ENCODE measurements around the gene EPHA6.
"Not testable (repeated sequence)": the region's sequence is repeated elsewhere in the genome, so short reads cannot be mapped to it uniquely, and the experiment has no call there.

EPHA6 gene

GRCh38 chr3:97464035-97464434 is 649.6 kb downstream of the EPHA6 start:
- no peak for DNase-seq (ENCODE audit: low read depth)

DNA sequence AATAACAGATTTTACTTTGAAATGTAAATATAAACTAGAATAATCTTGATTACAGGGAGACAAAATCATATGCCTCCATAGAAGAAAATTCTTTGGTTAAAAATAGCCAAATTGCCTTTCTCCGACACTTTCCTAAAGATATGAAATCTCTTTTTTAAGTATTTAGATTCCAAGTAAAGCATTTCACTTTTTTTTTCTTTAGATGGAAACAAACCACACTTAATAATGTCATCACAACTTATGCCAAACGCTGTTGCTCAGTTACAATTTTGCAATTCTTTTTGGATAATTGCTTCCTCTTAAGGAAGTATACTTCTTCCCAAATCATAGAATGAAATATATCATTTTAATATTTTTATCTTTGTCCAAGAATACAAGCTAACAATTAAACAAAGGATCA is 656.1 kb downstream of the EPHA6 start:
- DNase-seq (ENCODE audit: low read depth) = no peak

GRCh38 chr3:97479740-97480139 is 665.3 kb downstream of the EPHA6 start:
- DNase-seq (ENCODE audit: low read depth) = no peak

- DNase-seq (ENCODE audit: low read depth) = not testable (repeated sequence)
Measured at GRCh38 chr3:97480696-97481289, 666.4 kb downstream of the EPHA6 start.

DNA sequence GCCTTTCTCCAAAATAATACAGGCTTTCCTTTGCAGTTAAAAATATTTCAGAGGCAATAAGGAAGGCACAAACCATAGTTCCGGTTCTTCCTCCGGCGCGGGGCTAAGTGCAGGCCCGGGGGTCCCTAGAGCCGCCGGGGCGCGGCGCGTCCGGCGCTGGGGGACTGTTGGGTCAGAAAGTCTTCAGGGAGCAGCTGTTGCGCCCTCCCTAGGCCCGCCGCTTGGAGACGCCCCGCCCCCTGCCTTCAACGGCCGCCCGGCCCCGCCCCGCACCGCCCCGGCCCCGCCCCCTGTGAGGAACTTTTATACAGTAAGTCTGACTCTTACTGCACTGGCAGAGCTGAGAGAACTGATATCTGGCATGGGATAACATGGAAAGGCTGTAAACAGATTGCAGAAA is 667.0 kb downstream of the EPHA6 start:
- no peak for DNase-seq (ENCODE audit: low read depth)

- DNase-seq (ENCODE audit: low read depth) = no peak
Measured at GRCh38 chr3:97485206-97485605, 670.8 kb downstream of the EPHA6 start.

- DNase-seq (ENCODE audit: low read depth) = no peak
Measured at GRCh38 chr3:97487587-97487986, 673.2 kb downstream of the EPHA6 start.

DNA sequence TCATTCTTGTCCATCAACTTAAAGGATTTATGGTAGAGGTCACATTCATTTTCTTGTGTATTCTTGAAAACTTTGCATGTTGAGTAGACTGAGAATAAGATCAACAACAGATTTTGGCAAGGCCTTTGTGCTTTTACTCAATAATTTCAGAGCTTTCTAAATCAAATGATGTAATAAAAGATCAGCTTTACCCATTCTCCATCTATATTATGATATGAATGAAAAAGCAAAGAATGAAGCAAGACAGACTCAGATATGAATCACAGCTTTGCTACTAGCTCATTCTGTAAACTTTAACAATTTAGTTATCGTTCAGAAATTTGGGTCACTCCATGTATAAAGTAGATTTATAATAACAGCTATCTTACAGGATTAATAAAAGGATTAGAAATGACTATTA is 674.3 kb downstream of the EPHA6 start:
- no peak for DNase-seq (ENCODE audit: low read depth)

DNA sequence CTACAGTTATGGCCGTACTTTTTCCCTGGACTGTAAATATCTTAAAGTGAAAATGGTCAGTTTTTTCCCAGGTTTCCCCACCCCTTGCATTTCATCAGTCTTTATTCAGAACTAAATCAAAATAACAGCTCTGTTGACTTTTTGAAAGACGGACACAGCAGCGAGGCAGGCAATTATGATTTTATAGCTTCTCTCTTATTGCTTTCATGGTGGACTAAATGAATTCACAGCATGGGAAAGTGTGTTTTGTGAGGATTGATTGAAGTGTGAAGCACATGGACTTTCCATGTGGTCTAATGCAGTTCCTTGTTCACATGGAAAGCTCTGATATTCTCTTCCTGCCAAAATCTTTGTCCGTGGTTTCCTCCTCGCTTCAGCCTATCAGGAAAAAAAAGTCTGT is 681.5 kb downstream of the EPHA6 start:
- DNase-seq (ENCODE audit: low read depth) = no peak

GRCh38 chr3:97497138-97497537 is 682.7 kb downstream of the EPHA6 start:
- DNase-seq (ENCODE audit: low read depth) = no peak

GRCh38 chr3:97504463-97504862 is 690.1 kb downstream of the EPHA6 start:
- DNase-seq (ENCODE audit: low read depth) = no peak

DNA sequence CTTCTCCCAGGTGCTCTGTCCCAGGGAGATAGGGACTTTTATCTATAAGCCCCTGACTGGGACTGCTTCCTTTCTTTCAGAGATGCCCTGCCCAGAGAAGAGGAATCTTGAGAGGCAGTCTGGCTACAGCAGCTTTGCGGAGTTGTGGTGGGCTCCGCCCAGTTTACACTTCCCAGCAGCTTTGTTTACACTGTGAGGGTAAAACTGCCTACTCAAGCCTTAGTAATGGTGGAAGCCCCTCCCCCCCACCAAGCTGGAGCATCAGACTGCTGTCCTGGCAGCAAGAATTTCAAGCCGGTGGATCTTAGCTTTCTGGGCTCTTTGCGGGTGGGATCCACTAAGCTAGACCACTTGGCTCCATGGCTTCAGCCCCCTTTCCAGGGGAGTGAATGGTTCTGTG is 696.4 kb downstream of the EPHA6 start:
- DNase-seq (ENCODE audit: low read depth) = no peak

DNA sequence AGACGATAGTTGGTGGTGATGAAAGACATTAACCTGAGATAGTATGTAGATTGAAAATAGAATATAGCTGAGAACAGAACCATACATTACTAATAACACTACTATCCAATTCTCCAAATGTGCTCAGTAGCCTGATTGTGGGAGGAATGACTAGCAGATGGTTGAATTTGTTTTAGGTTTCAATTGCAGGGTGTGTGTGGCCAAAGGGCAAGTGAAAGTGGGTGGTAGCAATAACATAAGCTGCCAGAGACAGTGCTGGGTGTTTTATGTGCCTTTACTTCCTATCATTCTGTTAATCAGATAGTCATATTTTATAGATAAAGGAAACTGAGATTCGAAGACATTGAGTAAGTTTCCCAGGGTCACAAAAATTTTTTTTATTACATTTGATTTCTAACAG is 700.7 kb downstream of the EPHA6 start:
- DNase-seq (ENCODE audit: low read depth) = no peak

- DNase-seq (ENCODE audit: low read depth) = no peak
Measured at GRCh38 chr3:97530691-97531090, 716.3 kb downstream of the EPHA6 start.

DNA sequence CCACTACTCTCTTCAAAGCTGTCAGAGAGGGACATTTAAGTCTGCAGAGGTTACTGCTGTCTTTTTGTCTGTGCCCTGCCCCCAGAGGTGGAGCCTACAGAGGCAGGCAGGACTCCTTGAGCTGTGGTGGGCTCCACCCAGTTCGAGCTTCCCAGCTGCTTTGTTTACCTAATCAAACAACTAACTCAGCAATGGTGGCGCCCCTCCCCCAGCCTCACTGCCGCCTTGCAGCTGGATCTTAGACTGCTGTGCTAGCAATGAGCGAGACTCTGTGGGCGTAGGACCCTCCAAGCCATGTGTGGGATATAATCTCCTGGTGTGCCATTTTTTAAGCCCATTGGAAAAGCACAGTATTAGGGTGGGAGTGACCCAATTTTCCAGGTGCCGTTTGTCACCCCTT is 733.2 kb downstream of the EPHA6 start:
- DNase-seq (ENCODE audit: low read depth) = not testable (repeated sequence)

DNA sequence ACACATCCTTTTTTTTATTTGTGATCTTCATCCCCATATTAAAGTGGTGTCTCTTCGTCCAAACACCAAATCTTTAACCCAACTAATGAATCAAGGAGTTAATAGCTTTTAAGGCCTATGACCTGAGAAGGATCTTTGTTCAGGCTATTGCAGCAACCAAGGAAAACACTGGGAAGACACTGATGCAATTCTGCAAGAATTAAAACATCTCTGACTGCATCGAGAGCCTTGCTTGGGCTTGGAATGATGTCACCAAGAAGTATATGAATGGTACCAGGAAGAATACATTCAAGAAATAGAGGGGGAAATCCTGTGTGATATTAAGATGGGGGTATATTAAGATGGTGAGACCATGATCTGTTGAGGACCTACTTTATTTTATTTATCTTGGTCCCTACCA is 736.0 kb downstream of the EPHA6 start:
- DNase-seq (ENCODE audit: low read depth) = no peak

DNA sequence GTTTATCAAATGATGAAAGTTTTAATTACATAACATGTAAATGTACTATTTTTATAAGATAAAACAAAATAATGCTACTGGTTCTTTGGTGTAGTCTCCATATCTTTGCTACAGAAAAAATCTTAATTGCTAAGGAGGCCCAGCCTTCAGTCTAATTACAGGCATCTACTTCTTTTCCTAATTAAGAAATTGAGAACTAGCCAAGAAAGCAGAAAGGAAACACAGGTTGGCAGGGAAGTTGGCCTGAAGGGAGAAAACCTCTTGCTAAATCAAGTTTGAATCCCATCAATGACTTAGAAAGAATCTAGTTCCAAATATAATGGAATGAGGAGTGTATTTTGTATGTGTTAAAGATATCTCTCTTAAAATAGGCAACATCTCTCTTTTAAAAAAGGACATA is 737.8 kb downstream of the EPHA6 start:
- DNase-seq (ENCODE audit: low read depth) = no peak

GRCh38 chr3:97575742-97576141 is 761.3 kb downstream of the EPHA6 start:
- DNase-seq (ENCODE audit: low read depth) = no peak

DNA sequence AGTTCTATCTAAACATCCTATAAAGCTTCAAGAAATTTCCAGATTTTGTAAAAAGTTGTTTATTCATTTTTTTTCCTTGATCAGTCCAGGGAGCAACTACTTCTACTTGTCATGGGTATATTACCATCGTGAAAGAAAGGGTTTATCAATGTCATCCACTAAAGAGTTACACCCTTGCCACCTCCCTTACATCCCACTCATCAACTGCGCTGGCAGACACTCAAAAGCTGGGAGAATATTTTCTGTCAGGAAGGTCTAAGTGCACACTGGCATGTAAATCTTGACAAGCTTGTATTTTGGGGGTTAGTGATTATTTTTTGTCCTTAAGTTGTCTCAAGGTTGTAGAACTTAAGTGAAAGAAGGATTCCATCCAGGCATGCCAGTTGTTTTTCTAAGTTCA is 761.8 kb downstream of the EPHA6 start:
- DNase-seq (ENCODE audit: low read depth) = no peak

- DNase-seq (ENCODE audit: low read depth) = no peak
Measured at GRCh38 chr3:97579365-97579764, 765.0 kb downstream of the EPHA6 start.

GRCh38 chr3:97610626-97611025 is 796.2 kb downstream of the EPHA6 start:
- DNase-seq (ENCODE audit: low read depth) = no peak

GRCh38 chr3:97612632-97613031 is 798.2 kb downstream of the EPHA6 start:
- DNase-seq (ENCODE audit: low read depth) = no peak

GRCh38 chr3:97613139-97613538 is 798.7 kb downstream of the EPHA6 start:
- no peak for DNase-seq (ENCODE audit: low read depth)

DNA sequence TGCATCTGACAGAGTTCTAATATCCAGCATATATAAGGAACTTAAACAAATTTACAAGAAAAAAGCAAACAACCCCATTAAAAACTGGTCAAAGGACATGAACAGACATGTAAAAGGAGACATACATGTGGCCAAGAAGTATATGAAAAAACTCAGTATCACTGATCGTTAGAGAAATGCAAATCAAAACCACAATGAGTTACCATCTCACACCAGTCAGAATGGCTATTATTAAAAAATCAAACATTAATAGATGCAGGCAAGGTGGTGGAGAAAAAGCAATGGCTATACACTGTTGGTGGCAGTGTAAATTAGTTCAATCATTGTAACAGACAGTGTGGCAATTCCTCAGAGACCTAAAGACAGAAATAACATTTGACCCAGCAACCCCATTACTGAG is 806.1 kb downstream of the EPHA6 start:
- DNase-seq (ENCODE audit: low read depth) = not testable (repeated sequence)

GRCh38 chr3:97636465-97636864 is 822.1 kb downstream of the EPHA6 start:
- DNase-seq (ENCODE audit: low read depth) = no peak

Measured in activated T-cell treated with anti-CD3 and anti-CD28 coated beads for 24 hours (primary cell).